ENCODE results near the gene CNPY4.

CNPY4 gene

GRCh38 chr7:100119072-100119969, at the start of gene CNPY4, which contains the start of gene TAF6:
TSS of gene CNPY4 (plus strand) at chr7:100119634. CDS start at chr7:100119745, 111 bp downstream.
TSS of gene TAF6 (minus strand) at chr7:100119358. CDS start at chr7:100114209, 5,149 bp downstream.
- peak within 1 kb of the TSS; percentile 99 for H3K4me3 ChIP-seq (ENCODE audit: low read depth, low read length)
- TF ChIP-seq MAX (IDR thresholded peaks at IDR 0.05; ENCODE audit: low read depth, low read length) (peak; percentile 80), CTCF (IDR thresholded peaks at IDR 0.05; ENCODE audit: low read depth, low read length) (no peak), MYC (IDR thresholded peaks at IDR 0.05; ENCODE audit: low read depth, low read length) (peak; percentile 45), POLR2A (IDR thresholded peaks at IDR 0.05; ENCODE audit: extremely low read depth, insufficient read length) (peak; percentile 81)
- peak; percentile 98 for DNase-seq (ENCODE audit: low read depth)

- TF ChIP-seq CTCF (IDR thresholded peaks at IDR 0.05; ENCODE audit: low read depth, low read length) (no peak), MYC (IDR thresholded peaks at IDR 0.05; ENCODE audit: low read depth, low read length) (no peak), POLR2A (IDR thresholded peaks at IDR 0.05; ENCODE audit: extremely low read depth, insufficient read length) (no peak), MAX (IDR thresholded peaks at IDR 0.05; ENCODE audit: low read depth, low read length) (no peak)
- no peak overlapping the region for H3K4me3 ChIP-seq (ENCODE audit: low read depth, low read length)
- DNase-seq (ENCODE audit: low read depth) = no peak
Observed at GRCh38 chr7:100069991-100070390, 49.4 kb upstream of the CNPY4 start.

- no peak for TF ChIP-seq POLR2A (IDR thresholded peaks at IDR 0.05; ENCODE audit: extremely low read depth, insufficient read length)
- TF ChIP-seq CTCF (IDR thresholded peaks at IDR 0.05; ENCODE audit: low read depth, low read length) = no peak
- TF ChIP-seq MAX (IDR thresholded peaks at IDR 0.05; ENCODE audit: low read depth, low read length) = no peak
- no peak for TF ChIP-seq MYC (IDR thresholded peaks at IDR 0.05; ENCODE audit: low read depth, low read length)
- no peak overlapping the region for H3K4me3 ChIP-seq (ENCODE audit: low read depth, low read length)
- no peak for DNase-seq (ENCODE audit: low read depth)
Observed at GRCh38 chr7:100071018-100071723, 48.3 kb upstream of the CNPY4 start.

GRCh38 chr7:100072462-100072861, 47.0 kb upstream of the CNPY4 start:
- TF ChIP-seq POLR2A (IDR thresholded peaks at IDR 0.05; ENCODE audit: extremely low read depth, insufficient read length) = no peak
- TF ChIP-seq MYC (IDR thresholded peaks at IDR 0.05; ENCODE audit: low read depth, low read length) = no peak
- TF ChIP-seq CTCF (IDR thresholded peaks at IDR 0.05; ENCODE audit: low read depth, low read length) = no peak
- no peak for TF ChIP-seq MAX (IDR thresholded peaks at IDR 0.05; ENCODE audit: low read depth, low read length)
- no peak for DNase-seq (ENCODE audit: low read depth)
- no peak overlapping the region for H3K4me3 ChIP-seq (ENCODE audit: low read depth, low read length)

- TF ChIP-seq CTCF (IDR thresholded peaks at IDR 0.05; ENCODE audit: low read depth, low read length) (no peak), MYC (IDR thresholded peaks at IDR 0.05; ENCODE audit: low read depth, low read length) (no peak), MAX (IDR thresholded peaks at IDR 0.05; ENCODE audit: low read depth, low read length) (no peak), POLR2A (IDR thresholded peaks at IDR 0.05; ENCODE audit: extremely low read depth, insufficient read length) (no peak)
- no peak overlapping the region for H3K4me3 ChIP-seq (ENCODE audit: low read depth, low read length)
- no peak for DNase-seq (ENCODE audit: low read depth)
Observed at GRCh38 chr7:100074841-100075240, 44.6 kb upstream of the CNPY4 start.

Measured in NB4 (cell line).